ENCODE results near the gene NOLC1.

- TF ChIP-seq EP300 (IDR thresholded peaks at IDR 0.05; ENCODE audit: borderline replicate concordance) (no peak), USF1 (IDR thresholded peaks at IDR 0.05) (no peak), REST (IDR thresholded peaks at IDR 0.05; ENCODE audit: low read depth) (no peak), RAD21 (IDR thresholded peaks at IDR 0.05; ENCODE audit: low read depth) (no peak)
Measured at GRCh38 chr10:102159831-102160230, 7.6 kb downstream of the NOLC1 start.

Data from Ishikawa (cell line).